PC-9 (cell line): ENCODE measurements around the gene BBIP1. TPM values are rescaled to one million over a fixed set of nuclear protein-coding genes. Genes with fewer than 3 reads are reported as not detected.
A peak's percentile ranks its signal among the peaks of the same experiment; 100 is the strongest.

ENCODE experiments used
- BruUV-seq: library from RNA; stranded (reverse); fragments of 400-500 nt; replicated peaks from 2 replicates; lab custom pipeline; 2021; lab: Mats Ljungman, UMichigan
- CTCF ChIA-PET: fragments of 300-600 bp; sonication (Branson Sonifier 250); formaldehyde crosslinking; loops from one replicate; lab custom pipeline; 2022; ENCODE audit warnings: antibody characterized with exemption; lab: Charles Lee
- POLR2A ChIA-PET: fragments of 300-600 bp; sonication (Branson Sonifier 250); formaldehyde crosslinking; loops from one replicate; lab custom pipeline; 2022; ENCODE audit warnings: antibody characterized with exemption; ENCODE audit not compliant: unreplicated experiment; lab: Charles Lee
- DNase-seq, 2 experiments: peaks; one replicate each; pipeline versions ENCODE4 v3.0.0 to v3.0.0-alpha.2; 2015 to 2022; ENCODE audit warnings: mixed read lengths in 1 of 2
- H2AFZ ChIP-seq: fragments of 200-600 bp; sonication (generic); 2 replicates; pipeline ENCODE4 v1.8.1; 2017; ENCODE audit warnings: antibody characterized with exemption
- H3F3A ChIP-seq: fragments of 200-600 bp; sonication (generic); 2 replicates; pipeline ENCODE4 v1.8.1; 2017; ENCODE audit warnings: antibody characterized with exemption, mild to moderate bottlenecking, low read depth; ENCODE audit not compliant: insufficient read depth
- H3K27ac ChIP-seq: fragments of 200-600 bp; sonication (generic); 2 replicates; pipeline ENCODE4 v1.6.1; 2016; ENCODE audit warnings: mixed run types
- H3K27me3 ChIP-seq: fragments of 200-600 bp; sonication (generic); 2 replicates; pipeline ENCODE4 v1.6.1; 2016; ENCODE audit warnings: low read depth, mixed run types; ENCODE audit not compliant: insufficient read depth
- H3K36me3 ChIP-seq: fragments of 200-600 bp; sonication (generic); 2 replicates; pipeline ENCODE4 v1.6.1; 2016; ENCODE audit warnings: low read depth, mixed run types
- H3K4me1 ChIP-seq: fragments of 200-600 bp; sonication (generic); replicated peaks from 2 replicates; pipeline ENCODE4 v1.6.1; 2016; ENCODE audit warnings: mixed run types; ENCODE audit not compliant: insufficient read depth
- H3K4me2 ChIP-seq: fragments of 200-600 bp; sonication (generic); 2 replicates; pipeline ENCODE4 v1.6.1; 2017; ENCODE audit warnings: mixed run types
- H3K4me3 ChIP-seq: fragments of 200-600 bp; sonication (generic); 2 replicates; pipeline ENCODE4 v1.6.1; 2016; ENCODE audit warnings: mixed run types
- H3K79me2 ChIP-seq: fragments of 200-600 bp; sonication (generic); 2 replicates; pipeline ENCODE4 v1.6.1; 2017; ENCODE audit warnings: low read depth, mixed run types
- H3K9me2 ChIP-seq: fragments of 200-600 bp; sonication (generic); 2 replicates; pipeline ENCODE4 v1.8.1; 2017; ENCODE audit warnings: mild to moderate bottlenecking; ENCODE audit not compliant: insufficient read depth
- H3K9me3 ChIP-seq: fragments of 200-600 bp; sonication (generic); 2 replicates; pipeline ENCODE4 v1.8.1; 2016; ENCODE audit warnings: low read depth; ENCODE audit not compliant: insufficient read depth
- H4K20me1 ChIP-seq: fragments of 200-600 bp; sonication (generic); 2 replicates; pipeline ENCODE4 v1.8.1; 2017; ENCODE audit not compliant: insufficient read depth
- EZH2 ChIP-seq: fragments of 200-600 bp; sonication (generic); IDR thresholded peaks from 2 replicates; pipeline ENCODE4 v1.8.0; 2017; ENCODE audit warnings: antibody characterized with exemption, low read depth
- intact Hi-C: fragments of 100-400 bp; cut with micrococcal nuclease; formaldehyde crosslinking; loops from one replicate; pipeline ENCODE4 v1.10.0; 2022; ENCODE audit not compliant: unreplicated experiment
- total RNA-seq: library from RNA; stranded (reverse); gene quantifications from 2 replicates; pipeline ENCODE4 v1.2.3, GENCODE V29; 2021
- TF ChIP-seq, protein P1 (sequence below): fragments of 200-600 bp; sonication (generic); conservative IDR thresholded peaks from 2 replicates; pipeline ENCODE4 v1.6.1; 2017; ENCODE audit warnings: mixed run types, antibody characterized with exemption, mild to moderate bottlenecking, moderate library complexity

BBIP1 gene
- total RNA-seq, 1 experiment from 2014 or later = 14.9 TPM

DNA sequence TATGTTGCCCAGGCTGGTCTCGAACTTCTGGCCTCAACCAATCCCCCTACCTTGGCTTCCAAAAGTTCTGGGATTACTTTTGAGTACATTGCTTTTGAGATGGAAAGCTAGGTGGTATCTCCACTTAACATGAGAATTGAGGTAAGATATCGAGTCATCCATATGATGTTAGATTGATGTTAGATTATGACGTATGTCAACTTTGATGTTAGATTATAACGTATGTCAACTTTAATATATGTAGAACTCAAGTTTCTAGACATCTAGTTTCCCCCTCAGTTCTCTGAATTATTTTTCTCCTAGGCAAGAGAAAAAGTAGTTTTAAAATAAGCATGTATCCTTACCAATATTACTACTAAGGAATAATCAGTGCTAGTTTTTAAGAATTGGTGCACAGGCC is 20.4 kb upstream of the BBIP1 start:
- H3K9me2 ChIP-seq = no peaks in the 10 kb centered on the region
- ChIA-PET POLR2A (no interaction called here), CTCF (no interaction called here)
- H3K36me3 ChIP-seq = no peaks in the 10 kb centered on the region
- intact Hi-C loops = loop anchor here (5.0 kb wide), 1 partner anchor 48 kb away; no protein-coding TSS in a partner anchor
- no peak overlapping the region for H3K4me2 ChIP-seq
- TF ChIP-seq, protein P1, sequence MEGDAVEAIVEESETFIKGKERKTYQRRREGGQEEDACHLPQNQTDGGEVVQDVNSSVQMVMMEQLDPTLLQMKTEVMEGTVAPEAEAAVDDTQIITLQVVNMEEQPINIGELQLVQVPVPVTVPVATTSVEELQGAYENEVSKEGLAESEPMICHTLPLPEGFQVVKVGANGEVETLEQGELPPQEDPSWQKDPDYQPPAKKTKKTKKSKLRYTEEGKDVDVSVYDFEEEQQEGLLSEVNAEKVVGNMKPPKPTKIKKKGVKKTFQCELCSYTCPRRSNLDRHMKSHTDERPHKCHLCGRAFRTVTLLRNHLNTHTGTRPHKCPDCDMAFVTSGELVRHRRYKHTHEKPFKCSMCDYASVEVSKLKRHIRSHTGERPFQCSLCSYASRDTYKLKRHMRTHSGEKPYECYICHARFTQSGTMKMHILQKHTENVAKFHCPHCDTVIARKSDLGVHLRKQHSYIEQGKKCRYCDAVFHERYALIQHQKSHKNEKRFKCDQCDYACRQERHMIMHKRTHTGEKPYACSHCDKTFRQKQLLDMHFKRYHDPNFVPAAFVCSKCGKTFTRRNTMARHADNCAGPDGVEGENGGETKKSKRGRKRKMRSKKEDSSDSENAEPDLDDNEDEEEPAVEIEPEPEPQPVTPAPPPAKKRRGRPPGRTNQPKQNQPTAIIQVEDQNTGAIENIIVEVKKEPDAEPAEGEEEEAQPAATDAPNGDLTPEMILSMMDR = no peak
- TF ChIP-seq EZH2 = no peak
- no peak overlapping the region for H3K4me3 ChIP-seq
- H3K27ac ChIP-seq = no peak overlapping the region
- peaks cover 27% of the 10 kb centered on the region for H3K79me2 ChIP-seq
- H2AFZ ChIP-seq = no peak overlapping the region
- no peaks in the 10 kb centered on the region for H3K27me3 ChIP-seq
- DNase-seq = no peak
- no peaks in the 10 kb centered on the region for H3K9me3 ChIP-seq
- BruUV-seq = no TSS peak
- no peaks in the 10 kb centered on the region for H3K4me1 ChIP-seq
- H3F3A ChIP-seq = no peaks in the 10 kb centered on the region
- H4K20me1 ChIP-seq = no peaks in the 10 kb centered on the region

DNA sequence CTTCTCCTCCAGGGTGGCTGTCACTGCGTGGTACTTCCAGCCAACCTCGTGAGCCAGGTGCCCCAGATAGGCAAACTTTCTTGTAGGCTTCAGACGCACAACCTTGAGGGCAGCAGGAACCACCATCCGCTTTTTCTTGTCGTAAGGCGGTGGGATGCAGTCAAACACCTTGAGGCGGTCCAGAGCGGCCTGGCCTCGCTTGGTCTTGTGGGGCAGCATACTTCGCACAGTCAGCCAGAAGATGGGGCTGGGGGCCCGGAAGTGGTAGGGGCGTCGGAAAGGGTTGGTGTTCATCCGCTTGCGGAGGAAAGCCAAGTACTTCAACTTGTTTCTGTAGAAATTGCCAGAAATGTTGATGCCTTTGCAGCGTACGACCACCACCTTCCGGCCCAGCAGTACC is 17.8 kb upstream of the BBIP1 start:
- no peak overlapping the region for H3K4me3 ChIP-seq
- H3K4me2 ChIP-seq = no peak overlapping the region
- H3K4me1 ChIP-seq = peaks cover 22% of the 10 kb centered on the region
- DNase-seq = no peak
- H3K27ac ChIP-seq = no peak overlapping the region
- H4K20me1 ChIP-seq = no peaks in the 10 kb centered on the region
- H3K9me3 ChIP-seq = no peaks in the 10 kb centered on the region
- no peaks in the 10 kb centered on the region for H3K9me2 ChIP-seq
- no peak overlapping the region for H2AFZ ChIP-seq
- POLR2A ChIA-PET = interaction anchor here (0.7 kb wide), 1 partner anchor 18 kb away, joined by 4 read pairs; no protein-coding TSS in a partner anchor
- TF ChIP-seq, protein P1 = no peak
- TF ChIP-seq EZH2 = no peak
- H3K27me3 ChIP-seq = no peaks in the 10 kb centered on the region
- CTCF ChIA-PET = no interaction called here
- no peaks in the 10 kb centered on the region for H3K36me3 ChIP-seq
- intact Hi-C loops = loop anchor here (5.0 kb wide), 1 partner anchor 51 kb away; no protein-coding TSS in a partner anchor
- peaks cover 46% of the 10 kb centered on the region for H3K79me2 ChIP-seq
- peaks cover 12% of the 10 kb centered on the region for H3F3A ChIP-seq
- no TSS peak for BruUV-seq

DNA sequence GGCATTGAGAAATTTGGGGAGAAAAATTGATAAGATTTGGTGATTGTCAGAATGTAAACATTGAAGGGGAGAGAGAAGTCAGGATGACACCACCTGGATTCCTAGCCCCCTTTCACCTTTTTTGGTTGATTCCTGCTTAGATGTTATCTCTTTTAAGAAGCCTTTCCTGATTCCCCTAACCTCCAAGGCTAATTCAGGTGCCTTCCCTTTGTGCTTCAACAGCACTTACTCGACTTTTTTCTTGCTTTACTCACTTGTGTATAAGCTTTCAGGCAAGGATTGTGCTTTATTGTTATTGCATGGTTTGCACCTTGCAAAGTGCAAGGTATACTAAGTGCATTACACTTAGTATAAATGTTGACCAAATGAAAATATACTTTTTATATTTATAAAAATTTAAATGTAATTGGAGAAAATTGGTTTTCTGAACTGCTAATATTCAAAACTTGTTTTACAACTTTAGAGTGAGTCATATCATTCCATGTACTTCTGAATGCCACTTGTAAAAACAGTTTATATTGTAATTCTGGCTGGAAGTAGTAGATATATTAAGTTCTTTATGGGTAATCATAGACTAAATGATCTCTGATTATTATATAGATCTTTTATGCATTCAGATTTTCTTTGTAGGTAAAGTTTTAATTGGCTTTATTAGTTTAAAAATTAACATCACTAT is 13.7 kb upstream of the BBIP1 start:
- Histone ChIP-seq H3K27me3 (no peaks in the 10 kb centered on the region), H3K79me2 (peaks cover 74% of the 10 kb centered on the region), H3K9me3 (no peaks in the 10 kb centered on the region), H3K4me2 (peak overlapping the region; percentile 66), H3F3A (peaks cover 12% of the 10 kb centered on the region), H4K20me1 (no peaks in the 10 kb centered on the region), H2AFZ (no peak overlapping the region), H3K4me1 (peaks cover 37% of the 10 kb centered on the region), H3K4me3 (peak overlapping the region; percentile 29; the same call in 1 of the 2 replicates), H3K36me3 (no peaks in the 10 kb centered on the region), H3K9me2 (no peaks in the 10 kb centered on the region), H3K27ac (peak overlapping the region; percentile 61)
- ChIA-PET CTCF (no interaction called here), POLR2A (interaction anchor here (0.6 kb wide), 1 partner anchor 29 kb away, joined by 6 read pairs; no protein-coding TSS in a partner anchor)
- TF ChIP-seq EZH2 = no peak
- TF ChIP-seq, protein P1 = no peak
- no TSS peak for BruUV-seq
- DNase-seq = peak in 1 of 2 experiments; percentile 56
- intact Hi-C loops = no loop called here
